Nephron progenitor cell (in vitro differentiated cells): Measurements from ENCODE around the gene PRPF40A.
A peak's percentile ranks its signal among the peaks of the same experiment; 100 is the strongest.

Experiments used
- DNase-seq: peaks from one replicate; pipeline ENCODE4 v3.0.0; 2021
- H3K27ac Mint-ChIP-seq: 2 replicates; pipeline ENCODE4 v1.8.0; 2021; ENCODE audit warnings: mild to moderate bottlenecking, moderate library complexity, mixed read lengths
- H3K27me3 Mint-ChIP-seq: 2 replicates; pipeline ENCODE4 v1.8.0; 2021; ENCODE audit warnings: mild to moderate bottlenecking, low read depth, mixed read lengths; ENCODE audit not compliant: poor library complexity
- H3K36me3 Mint-ChIP-seq: 2 replicates; pipeline ENCODE4 v1.8.0; 2021; ENCODE audit warnings: low read depth, mixed read lengths
- H3K4me1 Mint-ChIP-seq: 2 replicates; pipeline ENCODE4 v1.8.0; 2021; ENCODE audit warnings: mixed read lengths
- H3K4me3 Mint-ChIP-seq: 2 replicates; pipeline ENCODE4 v1.8.0; 2021; ENCODE audit warnings: mild to moderate bottlenecking, moderate library complexity, mixed read lengths
- H3K9me3 Mint-ChIP-seq: 2 replicates; pipeline ENCODE4 v1.8.0; 2021; ENCODE audit warnings: mild to moderate bottlenecking, moderate library complexity, mixed read lengths
- CTCF ChIP-seq: fragments of 200-600 bp; sonication (generic); IDR thresholded peaks from 2 replicates; pipeline ENCODE4 v1.5.0; 2021; ENCODE audit warnings: antibody characterized with exemption

PRPF40A gene

GRCh38 chr2:152646264-152646663 lies 71.0 kb downstream of the PRPF40A start:
- Mint-ChIP-seq H3K4me1 (no peaks in the 10 kb centered on the region), H3K4me3 (no peak overlapping the region), H3K36me3 (peaks cover 46% of the 10 kb centered on the region), H3K27me3 (no peaks in the 10 kb centered on the region), H3K9me3 (no peaks in the 10 kb centered on the region), H3K27ac (peak overlapping the region; percentile 88)
- no peak for TF ChIP-seq CTCF
- DNase-seq: no peak

- Mint-ChIP-seq H3K27me3 (no peaks in the 10 kb centered on the region), H3K36me3 (peaks cover 56% of the 10 kb centered on the region), H3K4me1 (no peaks in the 10 kb centered on the region), H3K27ac (peak overlapping the region; percentile 21), H3K9me3 (no peaks in the 10 kb centered on the region), H3K4me3 (no peak overlapping the region)
- DNase-seq: no peak
- no peak for TF ChIP-seq CTCF
These were observed 72.9 kb downstream of the PRPF40A start for GRCh38 chr2:152644189-152644873.

GRCh38 chr2:152638590-152638989 lies 78.7 kb downstream of the PRPF40A start:
- TF ChIP-seq CTCF: no peak
- Mint-ChIP-seq H3K36me3 (peaks cover 58% of the 10 kb centered on the region), H3K27me3 (no peaks in the 10 kb centered on the region), H3K4me3 (no peak overlapping the region), H3K9me3 (no peaks in the 10 kb centered on the region), H3K4me1 (no peaks in the 10 kb centered on the region), H3K27ac (no peak overlapping the region)
- no peak for DNase-seq

GRCh38 chr2:152638056-152638455 lies 79.2 kb downstream of the PRPF40A start:
- TF ChIP-seq CTCF: no peak
- H3K36me3 Mint-ChIP-seq: peaks cover 58% of the 10 kb centered on the region
- no peaks in the 10 kb centered on the region for H3K27me3 Mint-ChIP-seq
- H3K4me1 Mint-ChIP-seq: no peaks in the 10 kb centered on the region
- no peaks in the 10 kb centered on the region for H3K9me3 Mint-ChIP-seq
- DNase-seq: no peak
- H3K27ac Mint-ChIP-seq: no peak overlapping the region
- no peak overlapping the region for H3K4me3 Mint-ChIP-seq

GRCh38 chr2:152637251-152637650 lies 80.0 kb downstream of the PRPF40A start:
- no peak for TF ChIP-seq CTCF
- no peaks in the 10 kb centered on the region for H3K27me3 Mint-ChIP-seq
- DNase-seq: no peak
- H3K4me1 Mint-ChIP-seq: no peaks in the 10 kb centered on the region
- no peak overlapping the region for H3K27ac Mint-ChIP-seq
- peaks cover 58% of the 10 kb centered on the region for H3K36me3 Mint-ChIP-seq
- no peak overlapping the region for H3K4me3 Mint-ChIP-seq
- H3K9me3 Mint-ChIP-seq: no peaks in the 10 kb centered on the region

GRCh38 chr2:152635635-152636298 lies 81.5 kb downstream of the PRPF40A start:
- no peaks in the 10 kb centered on the region for H3K9me3 Mint-ChIP-seq
- no peak overlapping the region for H3K4me3 Mint-ChIP-seq
- H3K36me3 Mint-ChIP-seq: peaks cover 50% of the 10 kb centered on the region
- H3K4me1 Mint-ChIP-seq: peaks cover 1% of the 10 kb centered on the region
- no peak overlapping the region for H3K27ac Mint-ChIP-seq
- peak; percentile 82 for TF ChIP-seq CTCF
- no peaks in the 10 kb centered on the region for H3K27me3 Mint-ChIP-seq
- DNase-seq: peak; percentile 82
